Thyroid gland (tissue), 4 donors: ENCODE data around the gene DUS3L. TPM values are rescaled to one million over a fixed set of nuclear protein-coding genes. Genes with fewer than 3 reads are reported as not detected.

Experiments used
- DNase-seq, 2 donors: peaks; one replicate each; pipeline ENCODE4 v3.0.0-alpha.2; 2019
- H3K27ac ChIP-seq, 3 donors: fragments of 200-600 bp; sonication (generic); 1 replicate in 2 of 3; 2 replicates in 1 of 3; pipeline ENCODE4 v1.5.1; 2016 to 2019; ENCODE audit warnings: mild to moderate bottlenecking in 1 of 3, moderate library complexity in 1 of 3
- H3K27me3 ChIP-seq: fragments of 200-600 bp; sonication (generic); one replicate; pipeline ENCODE4 v1.5.1; 2019
- H3K36me3 ChIP-seq, 2 donors: fragments of 200-600 bp; sonication (generic); one replicate each; pipeline ENCODE4 v1.5.1; 2016 to 2019
- H3K4me1 ChIP-seq, 2 donors: fragments of 200-600 bp; sonication (generic); one replicate each; pipeline ENCODE4 v1.5.1; 2017 to 2019
- H3K4me3 ChIP-seq, 3 donors: fragments of 200-600 bp; sonication (generic); replicated peaks in 1 of 3; 1 replicate in 2 of 3; 2 replicates in 1 of 3; pipeline ENCODE4 v1.5.1; 2016; ENCODE audit warnings: mild to moderate bottlenecking in 1 of 3
- H3K9me3 ChIP-seq: fragments of 200-600 bp; sonication (generic); one replicate; pipeline ENCODE4 v1.5.1; 2017
- CTCF ChIP-seq, 6 experiments: fragments of 200-600 bp in 3 of 6; fragments of 450-650 bp in 3 of 6; sonication (generic) in 3 of 6; IDR thresholded peaks; one replicate each; pipeline ENCODE4 v1.5.1; 2016 to 2019; ENCODE audit warnings: antibody characterized with exemption in 6 of 6, mild to moderate bottlenecking in 2 of 6, inconsistent platforms in 1 of 6, moderate library complexity in 1 of 6
- POLR2A ChIP-seq, 2 donors: fragments of 450-650 bp; IDR thresholded peaks; one replicate each; pipeline ENCODE4 v1.6.1; 2017; ENCODE audit warnings: antibody characterized with exemption in 2 of 2, mild to moderate bottlenecking in 2 of 2, moderate library complexity in 1 of 2
- WGBS, 2 donors: methylation state at CpG; one replicate each; pipeline ENCODE4 v1.1.5; 2017; 5-methylcytosine and 5-hydroxymethylcytosine counted together
- intact Hi-C: fragments of 100-400 bp; cut with DNase I; formaldehyde crosslinking; loops from one replicate; pipeline ENCODE4 v1.15.1; 2023
- total RNA-seq, 4 donors: library from RNA; depleted of rRNA; stranded (reverse); fragments of >200 nt; gene quantifications; one replicate each; pipeline ENCODE4 v1.2.3, GENCODE V29; 2016

Gene DUS3L
- total RNA-seq, 4 donors from 2014 or later, result 34.0 to 53.3 (median 44.9) TPM

- Histone ChIP-seq H3K9me3 (no peaks in the 10 kb centered on the region), H3K27me3 (no peaks in the 10 kb centered on the region), H3K4me1 (peaks cover 5 to 7% of the 10 kb centered on the region in 2 donors), H3K4me3 (no peak overlapping the region), H3K36me3 (peaks cover 27 to 29% of the 10 kb centered on the region in 2 donors), H3K27ac (no peak overlapping the region)
- no peak for DNase-seq
- WGBS, 2 donors, result 93 to 95% methylated on average over 18 of the region's 18 CpGs
- intact Hi-C loops, result loop anchor here (5.0 kb wide), 1 partner anchor 110 kb away; the partner anchor contains the start of genes NDUFA11 and VMAC
- TF ChIP-seq CTCF (IDR thresholded peaks at IDR 0.05), result no peak
Observed at GRCh38 chr19:5792224-5792623, 1.3 kb upstream of the DUS3L start.

- intact Hi-C loops, result loop anchor here (5.0 kb wide), 1 partner anchor 112 kb away; the partner anchor contains the start of genes NDUFA11 and VMAC
Observed at GRCh38 chr19:5789886-5790558, 941 bp downstream of the DUS3L start.

GRCh38 chr19:5789351-5789761 lies 1.6 kb downstream of the DUS3L start:
- no peaks in the 10 kb centered on the region for H3K27me3 ChIP-seq
- TF ChIP-seq POLR2A (IDR thresholded peaks at IDR 0.05) (no peak), CTCF (IDR thresholded peaks at IDR 0.05) (no peak)
- DNase-seq, result no peak
- peaks cover 5 to 7% of the 10 kb centered on the region in 2 donors for H3K4me1 ChIP-seq
- no peak overlapping the region for H3K4me3 ChIP-seq
- no peaks in the 10 kb centered on the region for H3K9me3 ChIP-seq
- intact Hi-C loops, result no loop called here
- WGBS, 2 donors, result 96 to 97% methylated on average over 24 to 27 of the region's 39 CpGs
- no peak overlapping the region for H3K27ac ChIP-seq
- peaks cover 53 to 55% of the 10 kb centered on the region in 2 donors for H3K36me3 ChIP-seq

More at GRCh38 chr19:5789886-5790558, 941 bp downstream of the DUS3L start:
- Histone ChIP-seq H3K4me3 (peak overlapping the region in 1 of 3 donors; percentile 86), H3K9me3 (no peaks in the 10 kb centered on the region), H3K27me3 (no peaks in the 10 kb centered on the region), H3K36me3 (peaks cover 49 to 51% of the 10 kb centered on the region in 2 donors), H3K4me1 (peaks cover 5 to 7% of the 10 kb centered on the region in 2 donors), H3K27ac (peak overlapping the region in 2 of 3 donors; percentile 95 to 98)
- no peak for DNase-seq
- TF ChIP-seq POLR2A (IDR thresholded peaks at IDR 0.05), result no peak
- TF ChIP-seq CTCF (IDR thresholded peaks at IDR 0.05), result no peak
- 78 to 84% methylated on average over 22 to 26 of the region's 26 CpGs for WGBS, 2 donors

- no peak overlapping the region for H3K27ac ChIP-seq
- no peak overlapping the region for H3K4me3 ChIP-seq
- no peaks in the 10 kb centered on the region for H3K27me3 ChIP-seq
- peaks cover 53 to 57% of the 10 kb centered on the region in 2 donors for H3K36me3 ChIP-seq
- peaks cover 5 to 7% of the 10 kb centered on the region in 2 donors for H3K4me1 ChIP-seq
- WGBS, 2 donors, result 94 to 98% methylated on average over 5 of the region's 5 CpGs
- no peak for DNase-seq
- H3K9me3 ChIP-seq, result no peaks in the 10 kb centered on the region
- TF ChIP-seq POLR2A (IDR thresholded peaks at IDR 0.05), result no peak
- no peak for TF ChIP-seq CTCF (IDR thresholded peaks at IDR 0.05)
- intact Hi-C loops, result no loop called here
Observed at GRCh38 chr19:5788422-5788821, 2.5 kb downstream of the DUS3L start.
